Pulmonary artery endothelial cell (primary cell): Measurements from ENCODE around the gene OVAAL. TPM values are rescaled to one million over a fixed set of nuclear protein-coding genes. Genes with fewer than 3 reads are reported as not detected.
A peak's percentile ranks its signal among the peaks of the same experiment; 100 is the strongest.
"Not testable (repeated sequence)": the region's sequence is repeated elsewhere in the genome, so short reads cannot be mapped to it uniquely, and the experiment has no call there.

Experiments
- DNase-seq: peaks from one replicate; pipeline ENCODE4 v3.0.0-alpha.2; 2011; ENCODE audit warnings: low read depth, low spot score
- total RNA-seq: library from RNA; depleted of rRNA; stranded (reverse); fragments of >200 nt; gene quantifications from 2 replicates; pipeline ENCODE4 v1.2.3, GENCODE V29; 2014

OVAAL gene
- total RNA-seq, 1 donor from 2014 or later = not detected

DNA sequence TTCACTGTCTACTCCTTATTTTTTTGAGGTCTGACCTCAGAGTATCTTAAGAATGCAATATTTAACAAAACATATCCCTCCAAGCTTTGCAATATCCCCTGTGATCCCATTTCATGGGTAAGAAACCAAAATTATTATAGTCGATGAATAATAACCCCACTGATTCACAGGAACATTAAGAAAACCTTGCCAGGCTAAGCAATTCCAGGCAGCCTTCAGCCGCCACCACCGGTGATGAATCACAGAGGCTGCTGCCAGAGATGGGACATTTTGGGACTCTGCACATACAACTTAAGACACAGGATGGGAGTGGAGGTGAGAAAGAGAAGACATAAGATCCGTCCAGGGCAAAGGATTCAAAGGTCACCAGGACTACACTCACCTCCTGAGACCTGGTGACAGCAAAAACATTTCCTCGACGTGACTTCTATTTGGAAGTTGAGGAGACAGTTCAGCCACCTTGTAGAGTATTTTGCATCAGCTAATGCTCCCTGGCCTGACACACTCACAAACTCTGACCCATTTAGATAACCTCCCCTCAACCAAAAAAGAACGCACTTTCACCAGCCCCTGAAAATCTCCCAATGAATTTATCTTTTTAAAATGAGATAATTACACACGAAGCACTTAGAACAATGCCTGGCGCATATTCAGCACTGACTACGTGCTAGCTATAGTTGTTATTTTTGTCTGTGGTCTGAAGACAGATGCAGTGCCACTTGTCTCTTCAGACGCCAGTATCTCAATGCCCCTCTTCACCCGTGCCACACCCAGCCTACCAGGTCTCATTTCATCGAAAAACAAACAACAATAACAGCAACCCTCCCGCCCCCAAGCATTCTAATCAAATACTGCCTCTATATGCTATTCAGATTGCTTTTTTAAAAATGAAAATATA lies 17.8 kb upstream of the OVAAL start:
- no peak for DNase-seq

DNA sequence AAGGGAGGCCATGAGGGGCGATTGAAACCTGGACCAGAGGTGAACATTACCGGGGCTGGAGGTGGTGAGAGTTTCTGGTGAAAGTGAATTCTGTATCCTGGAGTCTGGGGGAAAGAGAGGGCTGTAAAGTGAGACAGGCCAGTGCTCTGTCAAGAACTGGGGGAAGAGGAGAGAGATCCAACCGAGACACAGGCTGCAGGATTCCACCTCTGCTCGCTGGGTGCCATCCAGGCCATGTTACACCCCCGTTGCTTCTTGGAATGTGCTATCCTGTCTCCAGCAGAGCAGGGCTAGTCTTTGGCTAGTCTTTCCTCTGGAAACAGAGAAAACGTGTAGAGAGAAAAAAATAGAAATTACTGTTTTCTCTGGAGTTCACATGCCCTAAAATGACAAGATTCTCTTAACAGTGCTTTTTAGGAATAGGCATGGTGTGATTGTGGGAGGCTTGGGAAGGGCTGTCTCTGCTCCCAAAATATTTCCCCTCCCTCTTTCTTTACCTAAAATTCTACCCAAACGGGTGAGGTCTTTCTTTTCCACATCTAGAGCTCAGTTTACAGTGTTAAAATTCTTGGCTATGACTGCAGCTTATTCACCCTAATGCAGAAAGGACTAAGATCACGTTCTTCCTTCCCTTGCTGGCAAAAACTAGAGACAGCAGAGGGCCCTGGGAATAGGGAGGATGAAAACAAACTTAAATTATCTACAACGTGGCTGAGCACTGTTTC lies 16.5 kb upstream of the OVAAL start:
- no peak for DNase-seq

DNA sequence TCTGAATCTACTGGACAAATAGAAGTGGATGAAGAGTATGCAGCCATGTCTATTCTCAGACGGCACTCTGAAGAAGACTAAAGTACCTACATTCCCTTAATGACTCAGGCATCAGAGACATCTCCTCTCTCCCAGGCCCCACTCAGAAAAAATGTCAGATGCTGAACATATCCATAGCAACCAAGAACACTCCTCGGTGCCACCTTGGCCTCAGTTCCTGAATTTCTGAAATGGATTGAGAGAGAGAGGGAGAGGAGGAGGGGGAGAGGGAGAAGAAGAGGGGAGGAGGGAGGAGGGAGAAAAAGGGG lies 16.0 kb upstream of the OVAAL start:
- no peak for DNase-seq

DNA sequence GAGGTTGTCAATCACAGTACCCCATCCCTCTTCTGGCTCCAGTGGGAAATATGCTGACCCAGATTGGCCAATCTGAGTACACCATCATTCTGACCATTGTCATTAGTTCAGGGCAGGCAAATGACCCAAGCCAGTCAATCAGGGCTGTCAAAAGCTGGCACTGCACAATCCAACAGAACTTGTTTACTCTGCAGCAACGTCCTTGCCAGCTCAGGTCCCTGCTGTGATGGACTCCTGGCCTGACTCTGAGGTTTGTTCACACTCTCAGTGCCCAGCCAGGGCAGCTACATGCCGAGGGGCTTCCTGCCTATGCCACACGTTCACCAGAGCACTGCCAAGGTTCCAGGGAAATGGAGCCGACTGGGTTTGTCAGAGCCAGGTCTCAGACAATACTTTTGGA lies 14.7 kb upstream of the OVAAL start:
- no peak for DNase-seq

DNA sequence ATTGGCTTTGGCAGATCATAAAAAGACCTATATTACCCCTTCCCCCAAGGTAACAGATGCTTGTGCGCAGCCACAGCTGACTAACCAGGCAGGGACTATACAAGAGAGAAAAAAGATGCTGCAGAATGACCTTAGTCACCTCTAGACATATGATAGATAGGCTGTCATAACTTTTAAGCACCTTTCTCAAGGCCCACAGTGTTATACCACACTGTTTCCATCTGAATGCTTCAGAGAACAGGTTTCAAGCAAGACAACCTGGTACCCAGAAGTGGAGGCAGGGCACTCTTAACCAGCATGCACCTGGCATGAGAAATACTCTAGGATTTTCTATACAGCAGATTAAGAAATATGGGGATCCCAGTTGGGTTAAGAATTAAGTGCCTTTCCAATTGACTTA lies 12.8 kb upstream of the OVAAL start:
- no peak for DNase-seq

DNA sequence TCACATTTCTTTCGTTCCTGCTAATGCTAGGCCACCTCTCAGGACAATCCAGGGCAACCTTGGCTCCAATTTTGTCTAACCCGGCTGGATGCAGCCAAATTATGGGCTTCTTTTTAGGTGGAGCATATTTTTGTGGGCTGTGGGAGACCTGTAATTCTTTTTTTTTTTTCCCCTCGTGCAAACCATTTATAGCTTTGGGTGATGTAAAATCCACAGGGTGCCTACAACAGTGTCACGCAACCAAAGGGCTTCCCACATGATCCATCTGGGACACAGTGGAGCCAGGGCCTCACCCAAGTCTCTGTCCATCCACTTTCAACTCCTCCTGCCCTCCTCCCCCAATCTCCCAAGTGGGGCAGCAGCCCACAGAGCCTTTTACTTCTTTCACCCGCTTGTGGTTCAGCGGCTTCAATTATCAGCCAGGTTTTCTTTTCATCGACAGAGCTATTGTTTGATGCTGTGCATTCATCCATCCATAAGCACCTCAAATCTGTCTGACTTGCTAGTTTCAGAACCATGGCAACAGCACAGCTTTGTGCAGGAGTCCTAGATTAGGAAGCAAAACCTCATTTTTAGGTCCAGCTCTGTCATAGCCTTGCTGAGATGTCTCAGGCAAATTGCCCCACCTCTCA lies 10.0 kb upstream of the OVAAL start:
- no peak for DNase-seq

DNA sequence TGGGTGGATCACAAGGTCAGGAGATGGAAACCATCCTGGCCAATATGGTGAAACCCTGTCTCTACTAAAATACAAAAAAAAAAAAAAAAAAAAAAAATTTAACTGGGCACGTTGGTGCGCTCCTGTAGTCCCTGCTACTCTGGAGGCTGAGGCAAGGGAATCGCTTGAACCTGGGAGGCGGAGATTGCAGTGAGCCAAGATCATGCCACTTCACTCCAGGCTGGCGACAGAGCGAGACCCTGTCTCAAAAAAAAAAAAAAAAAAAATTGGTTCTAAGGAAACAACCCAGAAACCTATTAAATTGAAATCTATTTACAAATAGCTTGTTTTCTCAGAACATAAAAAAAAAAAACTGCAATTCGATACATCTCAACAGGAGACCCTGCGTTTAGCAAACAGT lies 9.0 kb upstream of the OVAAL start:
- not testable (repeated sequence) for DNase-seq

DNA sequence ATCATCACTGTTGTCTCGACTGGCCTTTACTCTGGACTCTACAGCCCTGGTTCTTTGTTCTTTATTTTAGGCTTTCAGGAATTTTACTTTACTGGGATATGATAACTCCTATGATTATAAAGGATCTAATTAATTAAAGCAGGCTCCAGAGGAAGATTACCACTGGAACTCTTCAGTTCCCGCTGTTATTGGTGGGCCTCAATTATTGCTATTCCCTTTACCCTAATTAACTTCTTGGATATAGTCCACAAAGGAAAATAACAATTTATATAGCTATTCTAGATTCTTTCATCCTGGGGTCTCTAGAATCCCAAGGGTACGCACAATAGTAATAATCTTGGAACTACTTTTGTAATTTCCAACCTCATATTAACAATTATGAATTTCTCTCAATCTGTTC lies 8.5 kb upstream of the OVAAL start:
- no peak for DNase-seq

DNA sequence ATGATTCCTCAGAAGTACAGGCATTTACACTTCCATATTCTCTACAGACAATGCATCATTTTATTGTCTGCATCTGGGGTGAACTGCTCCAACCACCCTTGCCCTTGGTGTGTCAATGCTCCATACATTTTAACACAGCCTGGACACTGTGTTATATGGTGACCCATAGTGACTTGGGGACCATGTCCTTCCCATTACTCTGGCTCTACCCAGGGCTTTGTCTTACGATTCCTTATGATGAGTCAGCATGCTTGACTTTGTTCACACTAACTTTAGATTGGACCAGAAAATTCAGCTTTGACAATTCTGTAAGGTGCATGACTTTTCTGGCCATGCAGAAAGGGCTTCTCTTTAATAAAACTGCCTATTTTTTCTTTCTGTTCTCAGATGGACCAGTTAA lies 6.8 kb upstream of the OVAAL start:
- no peak for DNase-seq

DNA sequence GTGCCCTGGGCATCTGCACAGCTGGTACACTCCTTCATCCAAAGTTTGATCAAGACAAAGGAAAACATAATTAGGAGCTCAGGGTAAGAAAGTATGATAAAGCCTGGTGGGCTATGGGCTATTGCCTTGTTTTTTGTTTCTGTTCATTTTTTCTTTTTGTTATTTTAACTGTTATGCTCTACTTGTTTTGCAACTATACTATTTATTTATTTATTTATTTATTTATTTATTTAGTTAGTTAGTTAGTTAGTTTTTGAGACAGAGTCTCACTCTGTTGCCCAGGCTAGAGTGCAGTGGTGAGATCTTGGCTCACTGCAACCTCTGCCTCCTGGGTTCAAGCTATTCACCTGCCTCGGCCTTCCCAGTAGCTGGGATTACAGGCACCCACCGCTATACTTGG lies 5.7 kb upstream of the OVAAL start:
- DNase-seq = not testable (repeated sequence)

DNA sequence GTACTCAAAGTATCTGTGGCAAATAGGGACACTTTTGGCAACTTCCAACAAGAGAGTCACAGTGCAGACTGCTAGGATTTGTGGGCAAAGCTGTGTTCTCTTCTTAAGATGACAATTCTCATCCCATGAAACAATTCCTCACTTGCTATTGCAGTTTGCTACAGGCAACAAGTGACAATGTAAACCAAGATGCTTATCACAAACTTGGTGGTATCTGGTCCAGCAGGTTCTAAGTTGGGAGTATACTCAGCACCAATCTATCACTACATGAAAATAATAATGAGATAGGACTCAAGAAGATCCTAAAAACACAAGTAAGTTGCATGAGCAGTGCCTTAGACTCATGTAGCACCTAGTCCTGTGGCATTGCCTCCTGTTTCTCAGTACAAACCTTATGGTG lies 3.4 kb upstream of the OVAAL start:
- no peak for DNase-seq

DNA sequence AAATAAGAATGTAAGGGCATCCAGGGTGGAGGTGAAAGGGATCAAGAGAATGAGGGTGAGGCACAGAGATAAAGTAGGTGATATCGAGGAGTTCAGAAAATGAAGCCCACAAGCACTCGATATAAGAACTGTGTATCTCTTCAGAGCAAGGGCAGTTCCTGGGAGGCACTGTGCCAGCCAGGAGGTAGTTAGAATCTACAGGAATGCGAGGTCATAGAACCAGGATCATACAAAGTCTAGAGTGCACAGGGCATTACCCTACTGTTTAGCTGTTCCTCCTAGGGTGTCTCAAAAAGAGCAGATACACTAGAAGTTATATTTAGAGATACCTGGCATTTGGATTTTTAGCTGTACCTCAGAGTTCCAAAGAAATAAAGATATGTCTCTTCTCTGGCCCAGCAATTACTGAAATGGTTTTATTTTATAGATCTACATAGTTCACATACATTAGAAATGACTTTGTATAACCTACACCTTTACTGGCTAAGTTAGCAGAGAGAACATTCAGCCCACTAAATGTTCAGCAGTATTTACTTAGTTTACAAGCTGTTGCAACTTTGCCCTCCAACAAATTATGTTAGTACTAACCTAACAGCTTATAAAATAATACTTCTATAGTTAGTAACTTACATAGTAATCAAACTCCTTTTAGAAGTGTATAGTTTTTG lies 1.6 kb downstream of the OVAAL start:
- no peak for DNase-seq

DNA sequence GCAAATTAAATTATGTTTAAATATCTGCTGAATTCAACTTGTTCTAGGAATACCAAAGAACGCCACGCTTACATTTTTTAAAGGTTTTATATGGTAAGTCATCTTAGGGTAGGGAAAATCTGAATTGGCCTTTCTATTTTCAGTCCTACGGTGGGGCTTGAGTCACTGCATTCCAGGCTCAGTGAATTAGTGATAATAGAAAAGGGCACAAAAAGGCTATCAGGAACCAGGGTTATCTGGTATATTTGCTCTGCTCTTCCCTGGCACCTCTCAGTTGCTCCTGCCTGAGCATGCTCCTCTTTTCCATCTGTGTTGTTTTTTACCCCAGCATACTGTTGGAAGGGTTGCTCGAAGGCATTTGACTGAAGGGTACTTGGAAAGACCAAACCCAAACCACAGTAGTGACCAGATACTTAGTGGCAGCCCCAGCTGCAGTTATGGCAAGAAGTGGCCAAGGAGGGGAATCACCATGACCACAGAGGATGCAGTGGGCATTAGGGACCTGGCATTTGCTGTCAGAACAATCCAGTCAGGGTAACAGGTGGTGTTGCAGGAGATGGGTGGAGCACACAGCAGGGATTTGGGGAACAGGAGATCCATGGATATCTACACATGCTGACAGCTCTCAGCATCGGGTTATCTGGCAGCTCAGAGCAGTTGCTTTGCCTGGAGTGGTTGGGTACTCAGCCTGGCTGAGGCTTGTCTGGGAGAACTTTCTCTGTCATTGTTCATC lies 2.3 kb downstream of the OVAAL start:
- no peak for DNase-seq

DNA sequence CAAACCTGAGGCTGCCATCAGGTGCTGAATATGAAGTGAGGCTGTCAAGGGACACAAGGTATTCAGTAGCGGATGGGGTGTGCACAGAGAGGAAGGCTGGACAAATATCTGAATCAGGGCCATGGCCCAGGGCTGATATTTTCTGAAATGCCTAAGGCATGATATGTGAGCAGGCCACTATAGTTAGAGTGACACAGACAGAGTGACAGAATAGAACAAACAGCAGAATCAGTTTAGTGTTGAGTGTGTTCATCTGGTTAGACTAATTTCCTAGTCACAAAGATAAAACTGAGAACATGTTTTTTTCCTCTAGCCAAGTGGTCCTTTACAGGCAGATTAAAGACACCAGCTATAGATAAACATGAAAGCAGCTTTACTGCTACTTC lies 3.9 kb downstream of the OVAAL start:
- DNase-seq = no peak

DNA sequence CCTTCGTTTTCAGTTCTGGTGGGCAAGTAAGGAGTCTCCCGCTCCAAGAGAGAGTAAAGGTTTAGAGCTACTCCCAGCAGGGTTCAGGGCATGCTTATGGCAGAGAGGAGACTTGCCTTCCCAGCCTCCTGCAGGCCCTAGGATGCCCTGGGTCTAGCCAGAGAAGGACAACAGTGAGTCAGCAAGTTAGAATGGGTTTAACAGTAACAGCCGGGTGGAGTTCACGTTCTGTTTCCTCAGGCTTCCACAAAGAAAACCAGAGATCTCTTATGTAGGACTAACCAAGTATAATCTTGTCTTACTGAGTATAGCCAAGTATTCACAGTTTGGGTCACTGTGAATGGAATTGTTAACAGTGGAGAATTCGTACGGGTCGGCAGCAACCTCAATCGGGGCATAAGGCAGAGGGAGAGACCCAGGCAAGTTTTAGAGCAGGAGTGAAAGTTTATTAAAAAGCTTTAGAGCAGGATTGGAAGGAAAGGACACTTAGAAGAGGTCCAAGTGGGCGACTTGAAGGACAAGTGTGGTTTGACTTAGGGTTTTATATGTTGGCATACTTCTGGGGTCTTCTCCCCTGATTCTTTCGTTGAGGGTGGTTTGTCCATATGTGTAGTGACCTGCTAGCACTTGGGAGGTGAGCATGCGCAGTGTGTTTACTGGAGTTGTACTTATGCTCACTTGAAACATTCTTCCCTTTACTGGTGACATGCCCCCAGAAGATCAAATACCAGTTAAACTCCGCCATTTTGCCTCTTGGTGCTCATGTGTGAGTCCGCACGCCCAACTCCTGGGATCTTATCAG lies 4.5 kb downstream of the OVAAL start:
- no peak for DNase-seq

DNA sequence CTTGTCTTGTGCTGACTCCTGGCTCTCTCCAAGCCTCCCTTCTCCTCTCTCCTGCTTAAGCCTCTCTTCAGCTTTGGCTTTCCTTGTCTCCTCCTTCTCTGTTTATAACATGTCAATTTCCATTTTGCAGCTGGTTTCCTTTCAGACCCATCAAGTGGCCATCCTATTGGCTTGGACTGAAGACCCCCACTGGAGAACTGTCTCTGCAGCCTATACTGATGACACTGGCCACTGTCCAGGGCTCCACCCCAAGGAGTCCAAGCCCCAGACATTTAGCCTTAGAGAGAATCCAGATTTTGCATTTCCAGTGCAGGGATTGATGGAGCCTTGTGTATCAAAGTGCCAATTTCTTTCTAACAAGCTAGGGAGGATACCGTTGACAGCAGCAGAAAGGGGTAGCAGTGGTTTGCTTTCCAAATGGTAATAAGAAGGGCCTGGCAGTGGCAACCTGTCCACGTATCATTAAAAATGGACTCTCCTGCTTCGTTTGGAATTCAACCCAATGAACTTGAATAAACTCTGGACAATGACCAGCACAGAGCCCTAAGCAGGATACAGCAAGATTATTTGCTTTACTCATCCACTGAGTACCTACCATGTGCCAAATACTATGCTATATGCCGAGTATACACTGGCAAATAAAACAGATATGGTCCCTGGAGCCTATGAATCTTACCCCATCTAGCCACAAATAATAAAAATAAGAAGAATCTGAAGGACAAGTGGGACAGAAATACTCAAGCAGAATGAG lies 6.5 kb downstream of the OVAAL start:
- no peak for DNase-seq

DNA sequence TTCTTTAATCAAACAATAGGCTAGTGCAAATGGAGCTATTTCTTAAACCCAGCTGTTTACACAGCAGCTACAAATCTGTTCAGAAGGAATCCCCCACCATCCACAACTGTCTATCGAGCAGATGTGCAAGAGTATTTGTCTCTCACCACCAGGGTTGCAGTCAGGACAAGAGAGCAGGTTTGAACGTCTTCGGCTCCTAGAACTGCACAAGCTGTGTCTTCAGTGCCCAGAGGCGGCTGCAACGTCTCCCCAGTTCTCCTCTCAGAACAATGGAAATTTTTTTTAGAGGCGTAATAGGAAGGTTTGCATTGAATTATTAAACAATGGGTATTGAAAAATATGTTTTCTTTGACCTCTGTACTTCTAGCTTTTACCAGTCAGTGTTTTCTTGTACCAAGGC lies 7.3 kb downstream of the OVAAL start:
- peak; percentile 36 for DNase-seq

DNA sequence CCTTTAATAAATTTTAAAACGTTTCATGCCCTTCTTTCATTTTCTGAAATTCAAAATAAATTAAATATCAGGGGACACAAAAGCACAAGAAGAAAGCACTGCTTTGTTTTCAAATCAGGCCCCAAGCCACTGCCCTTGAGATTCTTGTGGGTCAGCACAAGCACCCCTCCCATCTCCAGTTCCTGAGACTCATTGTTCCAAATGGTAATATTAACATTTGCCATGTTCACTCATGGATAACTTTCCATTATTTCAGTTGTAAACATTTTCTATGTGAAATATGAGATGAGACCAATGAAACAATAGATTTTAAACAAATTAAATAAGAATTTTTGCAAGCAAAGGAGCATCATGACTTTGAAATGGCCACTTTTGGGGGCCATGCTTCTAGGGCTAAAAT lies 7.7 kb downstream of the OVAAL start:
- no peak for DNase-seq

DNA sequence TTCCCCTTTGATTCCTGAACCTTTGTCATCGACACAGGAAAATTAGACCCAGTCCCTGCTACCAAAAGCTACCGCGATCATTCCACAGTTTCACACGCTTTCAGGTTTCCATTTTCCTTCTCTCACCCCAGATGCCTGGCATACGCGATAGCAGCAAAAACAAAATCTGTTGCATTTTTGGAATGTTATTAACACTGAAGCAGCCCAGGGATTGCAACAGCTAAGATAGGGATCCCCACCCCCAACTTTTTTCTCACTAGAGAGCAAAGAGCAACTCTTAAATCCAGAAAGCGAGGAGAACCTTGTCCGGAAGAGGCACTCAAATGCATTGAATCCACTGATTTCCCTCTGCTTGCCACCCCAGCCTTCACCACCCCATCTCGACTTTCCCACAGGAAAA lies 8.9 kb downstream of the OVAAL start:
- DNase-seq = no peak

DNA sequence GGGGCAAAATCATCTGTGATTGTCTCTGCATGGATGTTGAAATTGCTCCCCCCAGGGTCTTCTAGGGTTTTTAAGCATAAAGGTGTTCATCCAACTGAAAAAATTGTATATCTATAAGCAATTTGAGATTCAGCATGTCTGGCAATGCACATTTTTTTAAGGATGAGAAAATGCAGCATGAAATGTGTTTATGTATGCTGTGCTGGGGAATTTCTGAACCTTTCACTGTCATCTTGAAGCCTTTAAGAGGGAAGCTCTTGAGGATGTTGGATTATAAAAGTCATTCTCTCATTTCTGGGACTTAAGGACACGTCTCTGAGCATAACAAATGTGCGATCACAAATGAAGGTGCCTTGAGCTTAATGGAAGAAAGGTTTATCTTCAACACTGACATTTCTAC lies 9.4 kb downstream of the OVAAL start:
- no peak for DNase-seq
